GM19193 (cell line): ENCODE results near the gene CNPY2.

Source experiments
- POLR2A ChIP-seq: IDR thresholded peaks from 4 replicates; pipeline ENCODE4 v1.6.1; 2011; ENCODE audit not compliant: insufficient read depth, insufficient read length; ENCODE audit errors: extremely low read depth

Gene CNPY2

GRCh38 chr12:56278905-56279304 lies 36.9 kb downstream of the CNPY2 start:
- TF ChIP-seq POLR2A, result no peak

GRCh38 chr12:56274299-56274698 lies 41.5 kb downstream of the CNPY2 start:
- TF ChIP-seq POLR2A, result no peak

- no peak for TF ChIP-seq POLR2A
Observed at GRCh38 chr12:56271031-56271430, 44.8 kb downstream of the CNPY2 start.

GRCh38 chr12:56267443-56268071 lies 48.2 kb downstream of the CNPY2 start:
- no peak for TF ChIP-seq POLR2A

- peak; percentile 91 for TF ChIP-seq POLR2A
Observed at GRCh38 chr12:56266693-56267442, 48.9 kb downstream of the CNPY2 start, which contains the start of gene COQ10A. Gene COQ10A, plus strand, starts transcription at chr12:56266942. Its CDS starts 177 bp downstream, at chr12:56267119.

- no peak for TF ChIP-seq POLR2A
Observed at GRCh38 chr12:56261503-56262232, 54.1 kb downstream of the CNPY2 start.

GRCh38 chr12:56260921-56261320 lies 54.9 kb downstream of the CNPY2 start:
- TF ChIP-seq POLR2A, result no peak

GRCh38 chr12:56260380-56260779 lies 55.4 kb downstream of the CNPY2 start:
- TF ChIP-seq POLR2A, result no peak
